Measurements from ENCODE around the gene NAPG. TPM values are rescaled to one million over a fixed set of nuclear protein-coding genes. Genes with fewer than 3 reads are reported as not detected.

Gene NAPG
- total and polyA plus RNA-seq, 10 of the 15 experiments (the other 5 are each of a cell fraction or from before 2014, with no cell fraction given) = 20.5 to 34.8 (median 24.0) TPM

- no peaks in the 10 kb centered on the region; a peak in 3 of 4 replicates for H3K27me3 ChIP-seq (replicated peaks in 1 of 2; ENCODE audit: control insufficient read depth in 2 of 2, insufficient read depth in 2 of 2, low read length in 1 of 2)
- H3K9me3 ChIP-seq (replicated peaks; ENCODE audit: control insufficient read depth, insufficient read depth, low read length) = no peaks in the 10 kb centered on the region
- ATAC-seq (no peak), DNase-seq (ENCODE audit: low read depth, low spot score) (no peak), FAIRE-seq (no peak)
- H4K20me1 ChIP-seq (ENCODE audit: control insufficient read depth, insufficient read depth) = no peaks in the 10 kb centered on the region
- RAD21 ChIA-PET (ENCODE audit: unreplicated experiment) = no interaction called here
- intact Hi-C loops (cut with micrococcal nuclease; ENCODE audit: unreplicated experiment) (no loop called here), in situ Hi-C loops (cut with MboI) (no loop called here)
- H3K4me2 ChIP-seq (ENCODE audit: control insufficient read depth, insufficient read depth) = no peak overlapping the region
- TF ChIP-seq CREM (IDR thresholded peaks at IDR 0.05; ENCODE audit: low read depth) = no peak
- TF ChIP-seq ATF7 (IDR thresholded peaks at IDR 0.05; ENCODE audit: low read depth) = no peak
- TF ChIP-seq USF2 (IDR thresholded peaks at IDR 0.05; ENCODE audit: borderline replicate concordance, low read depth, low read length) = no peak
- no peak for TF ChIP-seq CUX1 (IDR thresholded peaks at IDR 0.05; ENCODE audit: insufficient replicate concordance, low read depth, low read length)
- TF ChIP-seq SMAD1 (IDR thresholded peaks at IDR 0.05; ENCODE audit: low read depth, partially characterized antibody) = no peak
- no peak for TF ChIP-seq TCF7 (IDR thresholded peaks at IDR 0.05; ENCODE audit: borderline replicate concordance)
- no peak for TF ChIP-seq ZNF274 (IDR thresholded peaks at IDR 0.05; ENCODE audit: insufficient read depth, insufficient read length)
- CTCF ChIA-PET = no interaction called here
- no peak overlapping the region for H2AFZ ChIP-seq (ENCODE audit: control insufficient read depth, low read depth, low read length)
- H3K27ac ChIP-seq (ENCODE audit: control insufficient read depth, insufficient read depth) = no peak overlapping the region
- POLR2A ChIA-PET = interaction anchor here (1.2 kb wide), 1 partner anchor 7 kb away, joined by 3 read pairs; no protein-coding TSS in a partner anchor
- H3K4me1 ChIP-seq (ENCODE audit: control insufficient read depth, insufficient read depth, low read length) = no peaks in the 10 kb centered on the region; the same call in 1 of the 2 replicates
- no peaks in the 10 kb centered on the region for H3K36me3 ChIP-seq (ENCODE audit: control insufficient read depth in 2 of 2, insufficient read depth in 2 of 2, low read length in 1 of 2)
- H3K4me3 ChIP-seq = no peak overlapping the region
- 35% methylated on average over 9 of the region's 9 CpGs for WGBS (ENCODE audit: insufficient coverage, insufficient replicate concordance, low lambda C conversion rate, missing lambda C conversion rate)
- no peak overlapping the region for H3K9ac ChIP-seq (ENCODE audit: control insufficient read depth, insufficient read depth, low read length)
- no TSS peak for BruUV-seq (replicated peaks)
- no peaks in the 10 kb centered on the region for H3K79me2 ChIP-seq (ENCODE audit: control insufficient read depth, insufficient read depth, low read length)
- SMC1A ChIA-PET (ENCODE audit: uncharacterized antibody, unreplicated experiment) = no interaction called here
Observed at GRCh38 chr18:10476338-10476791, 49.5 kb upstream of the NAPG start.

Measured in GM12878 (cell line).